ENCODE measurements around the gene HIGD1B.
"Not testable (repeated sequence)": the region's sequence is repeated elsewhere in the genome, so short reads cannot be mapped to it uniquely, and the experiment has no call there.

HIGD1B gene

GRCh38 chr17:44847586-44847985, at the start of gene HIGD1B:
HIGD1B (plus strand) TSS chr17:44847883; CDS start chr17:44848153, 270 bp downstream.
- DNase-seq (ENCODE audit: low read depth in 1 of 2, low spot score in 1 of 2), result no peak

GRCh38 chr17:44798356-44798755, 49.3 kb upstream of the HIGD1B start:
- DNase-seq (ENCODE audit: low read depth in 1 of 2, low spot score in 1 of 2), result no peak

- DNase-seq (ENCODE audit: low read depth in 1 of 2, low spot score in 1 of 2), result no peak
Observed at GRCh38 chr17:44801880-44802279, 45.8 kb upstream of the HIGD1B start.

GRCh38 chr17:44804302-44805089, 43.2 kb upstream of the HIGD1B start:
- DNase-seq (ENCODE audit: low read depth in 1 of 2, low spot score in 1 of 2), result no peak

- DNase-seq (ENCODE audit: low read depth in 1 of 2, low spot score in 1 of 2), result no peak
Observed at GRCh38 chr17:44807093-44807816, 40.4 kb upstream of the HIGD1B start.

- DNase-seq (ENCODE audit: low read depth in 1 of 2, low spot score in 1 of 2), result no peak
Observed at GRCh38 chr17:44807817-44808155, 39.9 kb upstream of the HIGD1B start.

GRCh38 chr17:44808156-44808555, 39.5 kb upstream of the HIGD1B start:
- no peak for DNase-seq (ENCODE audit: low read depth in 1 of 2, low spot score in 1 of 2)

- DNase-seq (ENCODE audit: low read depth in 1 of 2, low spot score in 1 of 2), result not testable (repeated sequence)
Observed at GRCh38 chr17:44808656-44809388, 38.9 kb upstream of the HIGD1B start.

- DNase-seq (ENCODE audit: low read depth in 1 of 2, low spot score in 1 of 2), result no peak
Observed at GRCh38 chr17:44812263-44812662, 35.4 kb upstream of the HIGD1B start.

- not testable (repeated sequence) for DNase-seq (ENCODE audit: low read depth in 1 of 2, low spot score in 1 of 2)
Observed at GRCh38 chr17:44818508-44818907, 29.2 kb upstream of the HIGD1B start.

- DNase-seq (ENCODE audit: low read depth in 1 of 2, low spot score in 1 of 2), result no peak
Observed at GRCh38 chr17:44820631-44821212, 27.0 kb upstream of the HIGD1B start.

- DNase-seq (ENCODE audit: low read depth in 1 of 2, low spot score in 1 of 2), result not testable (repeated sequence)
Observed at GRCh38 chr17:44825236-44825635, 22.4 kb upstream of the HIGD1B start.

GRCh38 chr17:44826123-44826790, 21.4 kb upstream of the HIGD1B start:
- no peak for DNase-seq (ENCODE audit: low read depth in 1 of 2, low spot score in 1 of 2)

- no peak for DNase-seq (ENCODE audit: low read depth in 1 of 2, low spot score in 1 of 2)
Observed at GRCh38 chr17:44827863-44828262, 19.8 kb upstream of the HIGD1B start.

GRCh38 chr17:44828919-44829522, 18.7 kb upstream of the HIGD1B start:
- no peak for DNase-seq (ENCODE audit: low read depth in 1 of 2, low spot score in 1 of 2)

- no peak for DNase-seq (ENCODE audit: low read depth in 1 of 2, low spot score in 1 of 2)
Observed at GRCh38 chr17:44829523-44830358, 17.9 kb upstream of the HIGD1B start, which contains the start of gene GJC1. GJC1 (minus strand) TSS chr17:44830287; CDS start chr17:44805817, 24,470 bp downstream.

GRCh38 chr17:44830359-44831288, 17.1 kb upstream of the HIGD1B start:
- DNase-seq (ENCODE audit: low read depth in 1 of 2, low spot score in 1 of 2), result peak in 1 of 2 donors; percentile 1

- DNase-seq (ENCODE audit: low read depth in 1 of 2, low spot score in 1 of 2), result no peak
Observed at GRCh38 chr17:44831371-44831770, 16.3 kb upstream of the HIGD1B start.

Data from activated T-helper 1 cell treated with anti-CD3 and anti-CD28 coated beads, Interleukin-2, amount 50 U/mL, for 16 hours (primary cell).